ENCODE measurements around the gene HYAL3.

- no peak for TF ChIP-seq CTCF (IDR thresholded peaks at IDR 0.05)
- TF ChIP-seq POLR2A (IDR thresholded peaks at IDR 0.05): no peak
Observed at GRCh38 chr3:50296721-50297383, 2.4 kb downstream of the HYAL3 start.
